Measurements from ENCODE around the gene ICAM3.
"Not testable (repeated sequence)": the region's sequence is repeated elsewhere in the genome, so short reads cannot be mapped to it uniquely, and the experiment has no call there.

The ICAM3 gene

GRCh38 chr19:10344780-10345179 lies 5.4 kb upstream of the ICAM3 start:
- no peak for DNase-seq

- DNase-seq: no peak
Observed at GRCh38 chr19:10343495-10343894, 4.1 kb upstream of the ICAM3 start.

DNA sequence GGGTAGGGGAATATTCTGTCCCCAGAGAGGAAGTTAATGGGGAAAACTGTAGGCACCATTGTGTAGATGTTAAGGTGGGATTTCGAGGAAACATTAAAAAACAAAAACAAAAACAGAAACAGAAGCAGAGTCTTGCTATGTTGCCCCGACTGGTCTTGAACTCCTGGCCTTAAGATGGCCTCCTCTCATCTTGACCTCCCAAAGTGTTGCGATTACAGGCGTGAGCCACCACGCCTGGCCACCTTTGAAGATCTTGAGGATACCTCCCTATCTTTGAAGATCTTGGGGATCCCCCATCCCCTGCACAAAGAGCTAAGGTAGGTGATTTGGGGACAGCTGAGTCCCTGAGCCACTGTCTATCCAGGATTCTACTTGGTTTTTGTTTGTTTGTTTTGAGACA lies 553 bp upstream of the ICAM3 start:
- DNase-seq: no peak

DNA sequence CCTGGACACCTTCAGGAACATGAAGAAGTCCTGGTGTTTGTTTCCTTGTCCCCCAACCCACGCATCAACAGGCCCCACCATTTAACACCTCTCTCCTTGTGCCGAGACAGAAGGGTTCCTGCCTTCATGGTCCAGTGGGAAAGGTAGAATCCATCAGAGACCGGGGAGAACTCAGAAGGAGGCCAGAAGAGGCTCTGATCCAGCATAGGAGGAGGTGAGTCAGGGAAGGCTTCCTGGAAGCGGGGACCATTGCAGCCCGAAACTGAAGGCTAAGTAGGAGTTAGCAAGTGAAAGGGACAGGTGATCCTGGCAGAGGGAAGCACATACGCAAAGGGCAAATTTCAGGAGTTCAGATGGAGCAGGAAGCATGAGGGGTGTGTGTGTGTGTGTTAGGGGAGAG lies 484 bp downstream of the ICAM3 start:
- DNase-seq: no peak

- DNase-seq: not testable (repeated sequence)
Observed at GRCh38 chr19:10336725-10337124, 2.7 kb downstream of the ICAM3 start.

DNA sequence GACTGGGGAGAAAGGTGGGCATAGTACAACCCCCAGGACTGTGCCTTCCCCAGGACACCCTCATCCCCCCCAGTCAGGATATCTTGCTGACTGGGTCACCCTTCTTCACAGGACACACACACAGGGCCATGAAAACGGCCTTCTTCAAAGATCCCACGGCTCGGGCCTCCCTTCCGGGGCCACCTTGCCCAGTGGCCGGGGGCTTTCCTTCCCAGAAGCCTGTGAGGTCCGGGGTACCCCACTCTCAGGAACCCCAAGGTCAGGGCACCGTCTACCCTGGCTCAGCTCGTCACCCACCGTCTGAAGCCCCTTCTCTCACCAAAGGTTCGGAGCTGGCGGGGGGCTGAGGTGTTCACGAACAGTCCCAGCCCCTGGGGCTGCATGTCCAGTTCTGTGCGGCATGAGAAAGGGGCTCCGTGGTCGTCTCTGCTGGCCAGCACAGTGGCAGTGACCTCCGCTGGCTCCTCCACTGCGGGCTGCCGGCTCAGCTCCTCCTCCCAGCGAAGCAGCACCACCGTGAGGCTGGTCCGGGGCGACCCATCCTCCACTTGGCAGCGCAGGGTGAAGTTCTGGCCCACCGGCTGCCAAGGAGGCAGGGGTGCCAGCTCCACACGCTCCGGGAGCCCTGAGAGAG lies 4.0 kb downstream of the ICAM3 start:
- DNase-seq: no peak

DNA sequence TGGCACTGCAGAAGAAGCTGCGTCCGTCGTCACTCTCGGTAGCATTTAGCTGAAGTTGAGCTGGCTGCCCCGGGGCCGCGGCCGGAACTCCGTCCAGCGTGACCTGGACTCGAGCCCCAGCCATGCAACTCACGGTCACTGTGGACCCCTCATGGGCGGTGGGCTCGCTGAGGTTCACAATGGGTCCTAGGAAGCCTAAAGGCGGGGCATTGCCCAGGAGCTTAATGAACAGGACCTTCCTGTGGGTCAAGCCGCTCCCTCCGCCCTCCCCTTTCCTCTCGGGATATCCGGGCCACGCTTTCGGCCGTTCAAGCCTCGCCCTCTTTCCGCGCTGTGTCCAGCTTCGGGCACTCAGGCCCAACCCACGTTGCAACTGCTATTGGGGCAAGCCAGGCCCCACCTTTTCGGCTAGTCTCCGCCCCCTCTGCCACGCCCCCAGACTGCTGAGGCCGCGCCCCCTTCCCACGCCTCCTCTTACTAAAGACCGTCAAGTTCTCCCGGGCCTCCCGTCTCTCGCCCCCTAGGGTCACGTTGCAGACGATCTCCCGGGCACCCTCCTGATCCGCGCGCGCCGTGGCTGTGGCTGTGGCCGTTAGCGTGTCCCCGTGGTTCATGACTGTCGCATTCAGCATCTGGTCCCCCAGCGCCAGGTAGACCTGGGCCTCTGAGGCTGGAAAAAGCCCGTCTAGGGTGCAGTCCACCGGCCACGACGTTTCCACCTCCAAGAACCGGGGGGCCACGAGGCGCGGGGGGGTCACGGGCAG lies 4.7 kb downstream of the ICAM3 start:
- peak; percentile 67 for DNase-seq

GRCh38 chr19:10333758-10334587 lies 5.5 kb downstream of the ICAM3 start:
- no peak for DNase-seq

DNA sequence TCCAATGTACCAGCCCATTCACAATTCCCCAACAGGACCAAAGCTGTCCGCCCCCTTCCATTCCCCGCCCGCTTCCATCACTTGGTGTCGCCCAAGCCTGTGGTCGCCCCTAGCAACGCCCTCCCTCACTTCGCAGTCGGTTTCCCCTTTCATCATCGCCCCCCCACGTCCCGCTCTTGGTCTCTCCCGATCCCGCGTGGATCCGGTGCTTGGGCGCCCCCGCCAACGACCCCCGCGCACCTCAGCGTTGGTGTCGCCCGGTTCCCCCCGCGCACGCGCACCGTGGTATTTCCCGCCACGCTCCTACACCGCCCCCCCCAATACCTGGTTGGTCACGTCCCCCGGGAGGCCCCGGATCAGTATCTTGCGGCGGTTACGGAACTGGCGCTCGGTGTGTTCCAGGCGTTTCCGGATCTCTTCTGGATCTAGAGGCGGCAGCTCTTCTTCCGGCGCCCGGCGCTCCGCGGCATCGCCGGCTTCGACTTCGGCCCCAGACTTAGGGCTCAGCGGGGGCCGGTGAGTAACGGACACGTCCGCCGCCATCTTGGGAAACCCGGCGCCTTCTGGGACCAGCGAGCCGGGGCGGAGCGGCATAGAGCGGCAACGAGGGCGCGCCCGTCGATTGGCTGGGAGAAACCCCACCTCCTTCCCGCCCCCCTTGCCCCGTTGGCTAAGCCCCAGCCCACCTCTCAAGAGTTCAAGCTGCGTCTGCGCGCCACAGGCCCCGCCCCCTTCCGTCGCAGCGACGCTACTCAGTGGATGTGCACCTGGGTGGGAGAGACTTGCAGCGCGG lies 6.3 kb downstream of the ICAM3 start, which contains the start of gene RAVER1:
RAVER1 (minus strand) TSS at position 565 of the 793 bp plus-strand sequence; CDS start at position 543, 22 bp downstream.
- peak; percentile 99 for DNase-seq

DNA sequence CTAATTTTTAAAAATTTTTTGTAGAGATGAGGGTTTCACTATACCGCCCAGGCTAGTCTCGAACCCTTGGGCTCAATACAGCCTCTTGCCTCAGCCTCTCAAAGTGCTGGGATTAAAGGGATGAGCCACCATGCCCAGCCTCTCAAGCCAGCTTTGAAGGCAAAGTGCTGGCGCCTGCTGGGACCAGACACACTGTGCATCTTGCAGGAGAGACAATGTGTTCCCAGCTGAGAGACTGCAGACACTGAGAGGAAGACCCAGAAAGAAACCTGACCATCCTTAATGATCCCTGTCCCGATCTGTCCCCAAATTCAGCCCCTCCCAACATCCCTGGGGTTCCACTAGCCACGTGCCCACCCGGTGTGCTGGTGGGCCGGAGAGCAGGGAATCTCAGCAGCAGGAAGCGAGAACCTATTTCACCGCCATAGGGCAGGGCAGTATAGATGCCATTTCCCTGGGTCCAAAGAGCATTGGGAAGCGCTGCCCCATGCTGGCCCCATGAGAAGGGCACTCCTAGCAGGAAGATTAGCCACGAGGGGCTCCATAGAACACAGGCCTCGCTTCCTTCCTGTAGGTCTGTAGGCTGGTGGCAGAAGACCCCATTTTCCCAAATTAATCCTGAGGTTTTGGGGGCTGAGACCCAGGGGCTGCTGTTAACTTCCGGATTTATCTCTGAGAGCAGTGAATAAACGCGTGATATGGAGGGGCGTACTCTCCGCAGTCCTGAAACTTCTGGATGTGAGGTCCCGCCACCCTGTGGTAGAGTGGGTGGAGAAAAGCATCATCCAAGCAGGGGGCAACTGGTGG lies 7.1 kb downstream of the ICAM3 start:
- no peak for DNase-seq

DNA sequence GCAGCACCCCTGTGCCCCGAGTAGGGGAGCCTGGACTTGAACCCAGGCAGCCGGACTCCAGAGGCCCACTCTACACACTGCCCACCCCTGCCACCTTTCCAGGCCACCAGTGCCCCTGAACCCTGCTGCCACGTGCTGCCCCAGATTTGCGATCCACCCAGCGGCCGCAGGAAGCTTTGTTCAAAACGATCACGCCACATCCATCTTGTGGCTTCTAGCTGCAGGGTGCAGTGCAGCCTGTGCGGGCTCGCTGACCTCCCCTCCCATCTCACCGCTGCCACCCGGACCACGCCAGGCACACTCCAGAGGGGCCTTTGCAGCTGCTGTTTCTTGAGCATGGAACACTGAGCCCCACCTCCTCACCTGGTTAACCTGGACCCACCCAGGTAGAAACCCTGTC lies 9.9 kb downstream of the ICAM3 start:
- no peak for DNase-seq

- no peak for DNase-seq
Observed at GRCh38 chr19:10328558-10329429, 10.6 kb downstream of the ICAM3 start.

DNA sequence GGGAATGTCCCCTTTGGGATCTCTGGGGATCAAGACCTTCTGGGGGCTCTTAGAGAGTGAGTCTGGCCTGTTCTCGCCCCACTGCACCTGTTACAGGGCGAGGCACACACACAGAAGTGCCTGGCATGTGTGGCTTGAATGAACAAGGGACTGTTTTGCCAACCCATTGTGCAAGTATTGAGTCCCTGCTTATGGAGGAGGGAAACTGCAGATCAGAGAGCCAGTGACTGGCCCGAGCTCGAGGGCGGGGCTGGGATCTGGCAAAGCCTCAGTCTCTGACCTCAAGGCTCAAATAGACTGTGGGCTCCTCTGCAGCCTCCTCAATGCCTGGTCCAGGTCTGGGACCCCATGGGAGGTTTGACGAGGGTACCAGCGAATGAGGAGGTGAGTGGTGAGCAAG lies 11.6 kb downstream of the ICAM3 start:
- no peak for DNase-seq

DNA sequence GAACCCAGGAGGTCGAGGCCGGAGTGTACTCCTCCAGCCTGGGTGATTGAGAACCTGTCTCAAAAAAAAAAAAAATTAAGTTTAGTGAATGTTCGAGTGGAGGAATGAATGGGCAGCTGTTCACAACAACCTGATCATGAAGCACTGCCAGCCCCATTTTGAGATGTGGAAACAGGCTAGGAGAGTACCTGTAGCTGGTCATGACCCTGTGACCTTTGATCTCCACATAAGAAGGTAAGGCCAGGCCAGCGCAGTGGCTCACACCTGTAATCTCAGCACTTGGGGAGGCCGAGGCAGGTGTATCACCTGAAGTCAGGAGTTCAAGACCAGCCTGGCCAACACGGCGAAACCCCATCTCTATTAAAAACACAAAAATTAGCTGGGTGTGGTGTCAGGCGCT lies 13.7 kb downstream of the ICAM3 start:
- no peak for DNase-seq

- no peak for DNase-seq
Observed at GRCh38 chr19:10321874-10322835, 17.3 kb downstream of the ICAM3 start.

- no peak for DNase-seq
Observed at GRCh38 chr19:10321417-10321797, 18.0 kb downstream of the ICAM3 start.

- DNase-seq: no peak
Observed at GRCh38 chr19:10320602-10321416, 18.6 kb downstream of the ICAM3 start.

- DNase-seq: no peak
Observed at GRCh38 chr19:10318807-10319682, 20.4 kb downstream of the ICAM3 start.
